Activated B cell treated with CpG ODN at 0.5 μM for 24 hours (primary cell): ENCODE data around the gene USP1. TPM values are rescaled to one million over a fixed set of nuclear protein-coding genes. Genes with fewer than 3 reads are reported as not detected.

ENCODE experiments used
- ATAC-seq: fragments of 200-7000 bp; cut with Tn5 transposase; one replicate; pipeline ENCODE4 v1.10.0; 2021; ENCODE audit warnings: low read depth, mild to moderate bottlenecking, moderate library complexity
- CTCF ChIA-PET: fragments of 350-600 bp; sonication (Branson Sonifier 250); formaldehyde crosslinking; loops from one replicate; lab custom pipeline; 2021; ENCODE audit warnings: antibody characterized with exemption; lab: Charles Lee
- POLR2A ChIA-PET: fragments of 350-600 bp; sonication (Branson Sonifier 250); formaldehyde crosslinking; loops from one replicate; lab custom pipeline; 2021; ENCODE audit warnings: antibody characterized with exemption; lab: Charles Lee
- DNase-seq: peaks from one replicate; pipeline ENCODE4 v3.0.0; 2022
- H3K27ac Mint-ChIP-seq: one replicate; pipeline ENCODE4 v1.8.0; 2020; ENCODE audit warnings: mixed read lengths
- H3K27me3 Mint-ChIP-seq: one replicate; pipeline ENCODE4 v1.8.0; 2021; ENCODE audit warnings: mixed read lengths
- H3K36me3 Mint-ChIP-seq: one replicate; pipeline ENCODE4 v1.8.0; 2021; ENCODE audit warnings: low read depth, mixed read lengths
- H3K4me1 Mint-ChIP-seq: one replicate; pipeline ENCODE4 v1.8.0; 2021; ENCODE audit warnings: mixed read lengths
- H3K4me3 Mint-ChIP-seq: one replicate; pipeline ENCODE4 v1.8.0; 2020; ENCODE audit warnings: mild to moderate bottlenecking, mixed read lengths
- H3K9me3 Mint-ChIP-seq: one replicate; pipeline ENCODE4 v1.8.0; 2020; ENCODE audit warnings: mixed read lengths
- CTCF ChIP-seq: fragments of 200-600 bp; IDR thresholded peaks from one replicate; pipeline ENCODE4 v1.8.0; 2022; ENCODE audit warnings: antibody characterized with exemption, mild to moderate bottlenecking
- intact Hi-C: fragments of 100-400 bp; cut with micrococcal nuclease; formaldehyde crosslinking; loops from one replicate; pipeline ENCODE4 v1.15.1; 2024
- total RNA-seq: library from RNA; stranded (reverse); gene quantifications from 2 replicates; pipeline ENCODE4 v1.2.3, GENCODE V29; 2022

USP1 gene
- total RNA-seq, 1 donor from 2014 or later, result 33.3 TPM

- H3K27me3 Mint-ChIP-seq, result no peaks in the 10 kb centered on the region
- DNase-seq (no peak), ATAC-seq (no peak)
- peaks cover 35% of the 10 kb centered on the region for H3K36me3 Mint-ChIP-seq
- TF ChIP-seq CTCF, result no peak
- H3K9me3 Mint-ChIP-seq, result peaks cover 2% of the 10 kb centered on the region
- peaks cover 57% of the 10 kb centered on the region for H3K4me1 Mint-ChIP-seq
- peak overlapping the region; percentile 96 for H3K4me3 Mint-ChIP-seq
- ChIA-PET CTCF (no interaction called here), POLR2A (interaction anchor here (0.5 kb wide), 1 partner anchor 345 kb away, joined by 5 read pairs; no protein-coding TSS in a partner anchor)
- H3K27ac Mint-ChIP-seq, result peak overlapping the region; percentile 47
- intact Hi-C loops, result loop anchor here (5.0 kb wide), 2 partner anchors 174 to 1154 kb away; partner anchors contain the start of gene PGM1
These were observed 1.3 kb downstream of the USP1 start for GRCh38 chr1:62438163-62438562.

GRCh38 chr1:62439652-62440371 lies 3.0 kb downstream of the USP1 start:
- Mint-ChIP-seq H3K36me3 (peaks cover 47% of the 10 kb centered on the region), H3K4me1 (peaks cover 50% of the 10 kb centered on the region), H3K4me3 (peak overlapping the region; percentile 66), H3K27me3 (no peaks in the 10 kb centered on the region), H3K9me3 (peaks cover 2% of the 10 kb centered on the region), H3K27ac (peak overlapping the region; percentile 24)
- no peak for TF ChIP-seq CTCF
- ChIA-PET POLR2A (interaction anchor here (0.6 to 0.7 kb wide), 2 partner anchors 271 to 342 kb away, joined by 3 to 4 read pairs; no protein-coding TSS in a partner anchor), CTCF (interaction anchor here (0.8 kb wide), 1 partner anchor 68 kb away, joined by 3 read pairs; no protein-coding TSS in a partner anchor)
- ATAC-seq (no peak), DNase-seq (no peak)
- intact Hi-C loops, result loop anchor here (5.0 kb wide), 2 partner anchors 172 to 1152 kb away; partner anchors contain the start of gene PGM1

GRCh38 chr1:62444701-62445100 lies 7.9 kb downstream of the USP1 start:
- DNase-seq (no peak), ATAC-seq (no peak)
- no peak for TF ChIP-seq CTCF
- peaks cover 23% of the 10 kb centered on the region for H3K4me1 Mint-ChIP-seq
- no peak overlapping the region for H3K27ac Mint-ChIP-seq
- intact Hi-C loops, result no loop called here
- ChIA-PET POLR2A (no interaction called here), CTCF (no interaction called here)
- no peak overlapping the region for H3K4me3 Mint-ChIP-seq
- H3K36me3 Mint-ChIP-seq, result peaks cover 79% of the 10 kb centered on the region
- H3K27me3 Mint-ChIP-seq, result no peaks in the 10 kb centered on the region
- H3K9me3 Mint-ChIP-seq, result no peaks in the 10 kb centered on the region

DNA sequence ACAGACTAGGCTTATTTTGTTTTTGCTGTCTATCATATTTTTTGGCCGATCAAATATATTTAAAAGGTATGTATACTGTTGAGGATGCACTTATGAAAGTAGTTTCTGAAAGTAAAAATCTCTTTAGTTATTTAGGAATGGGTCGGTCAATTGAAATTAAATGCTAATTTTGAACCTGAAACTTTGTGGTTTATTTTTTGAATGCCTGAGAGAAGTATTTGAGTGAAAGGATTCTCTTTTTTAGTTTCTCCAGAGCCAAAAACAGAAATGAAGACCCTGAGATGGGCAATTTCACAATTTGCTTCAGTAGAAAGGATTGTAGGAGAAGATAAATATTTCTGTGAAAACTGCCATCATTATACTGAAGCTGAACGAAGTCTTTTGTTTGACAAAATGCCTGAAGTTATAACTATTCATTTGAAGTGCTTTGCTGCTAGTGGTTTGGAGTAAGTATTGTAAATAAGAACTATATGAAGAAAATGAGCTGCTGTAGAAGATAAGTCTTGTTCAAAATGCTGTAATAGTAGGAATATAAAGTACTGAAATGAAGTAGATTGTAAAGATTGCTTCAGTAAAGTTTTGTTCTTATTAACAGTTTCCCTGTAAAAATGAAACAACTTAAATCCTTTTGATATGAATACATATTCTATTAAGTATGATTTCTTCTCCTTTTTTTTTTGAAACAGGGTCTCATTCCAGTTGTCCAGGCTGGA lies 11.5 kb downstream of the USP1 start:
- ChIA-PET CTCF (no interaction called here), POLR2A (no interaction called here)
- Mint-ChIP-seq H3K9me3 (no peaks in the 10 kb centered on the region), H3K36me3 (peaks cover 78% of the 10 kb centered on the region), H3K4me1 (peaks cover 7% of the 10 kb centered on the region), H3K27me3 (no peaks in the 10 kb centered on the region), H3K4me3 (no peak overlapping the region), H3K27ac (no peak overlapping the region)
- ATAC-seq (no peak), DNase-seq (no peak)
- intact Hi-C loops, result no loop called here
- TF ChIP-seq CTCF, result no peak

GRCh38 chr1:62450301-62450700 lies 13.5 kb downstream of the USP1 start:
- no peak for TF ChIP-seq CTCF
- DNase-seq (no peak), ATAC-seq (no peak)
- Mint-ChIP-seq H3K36me3 (peaks cover 76% of the 10 kb centered on the region), H3K27me3 (no peaks in the 10 kb centered on the region), H3K4me1 (peaks cover 2% of the 10 kb centered on the region), H3K9me3 (no peaks in the 10 kb centered on the region), H3K27ac (no peak overlapping the region), H3K4me3 (no peak overlapping the region)
- intact Hi-C loops, result no loop called here
- ChIA-PET CTCF (interaction anchor here (1.4 kb wide), 1 partner anchor 296 kb away, joined by 3 read pairs; no protein-coding TSS in a partner anchor), POLR2A (interaction anchor here (1.3 kb wide), 1 partner anchor 14 kb away, joined by 4 read pairs; no protein-coding TSS in a partner anchor)
